Measurements from ENCODE around the gene MRPS7. TPM values are rescaled to one million over a fixed set of nuclear protein-coding genes. Genes with fewer than 3 reads are reported as not detected.
A peak's percentile ranks its signal among the peaks of the same experiment; 100 is the strongest.

Gene MRPS7
- total and polyA plus RNA-seq, 9 of the 15 experiments (the other 6 are each of a cell fraction or from before 2014, with no cell fraction given), result 107 to 244 (median 132) TPM

DNA sequence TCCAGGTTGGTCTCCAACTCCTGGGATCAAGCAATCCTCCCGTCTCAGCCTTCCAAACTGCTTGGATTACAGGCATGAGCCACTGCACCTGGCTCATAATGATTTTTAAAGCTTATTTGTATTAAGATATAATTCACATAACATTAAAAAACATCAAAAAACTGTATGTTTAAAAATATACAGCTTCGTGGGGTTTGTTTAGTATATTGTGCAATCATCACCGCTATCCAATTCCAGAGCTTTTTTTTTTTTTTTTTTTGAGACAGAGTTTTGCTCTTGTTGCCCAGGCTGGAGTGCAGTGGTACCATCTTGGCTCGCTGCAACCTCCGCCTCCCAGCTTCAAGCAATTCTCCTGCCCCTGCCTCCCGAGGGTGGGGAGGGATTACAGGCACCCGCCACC is 38.6 kb downstream of the MRPS7 start:
- FAIRE-seq (no peak), DNase-seq (ENCODE audit: extremely low read depth in 1 of 4, low spot score in 3 of 4) (no peak), ATAC-seq (no peak)
- Histone ChIP-seq H2AFZ (ENCODE audit: low read depth, low read length) (no peak overlapping the region), H3K4me1 (replicated peaks in 1 of 2; ENCODE audit: control insufficient read depth in 2 of 2, insufficient read depth in 2 of 2, low read length in 2 of 2) (peaks cover 6 to 8% of the 10 kb centered on the region in 2 experiments; a peak in 3 of 5 replicates), H3K9me1 (ENCODE audit: control insufficient read depth, insufficient read depth, low read length) (no peaks in the 10 kb centered on the region), H3K4me2 (ENCODE audit: insufficient read depth, low read length) (no peak overlapping the region), H3K79me2 (ENCODE audit: control insufficient read depth, insufficient read depth, low read length) (no peaks in the 10 kb centered on the region), H3K9ac (ENCODE audit: insufficient read depth in 1 of 2, low read depth in 2 of 2, low read length in 2 of 2) (no peak overlapping the region), H3K4me3 (no peak overlapping the region), H3K36me3 (ENCODE audit: control insufficient read depth, insufficient read depth, low read length) (no peaks in the 10 kb centered on the region), H3K9me3 (replicated peaks; ENCODE audit: control insufficient read depth, insufficient read depth, low read depth, low read length) (no peaks in the 10 kb centered on the region), H3K27ac (ENCODE audit: extremely low read depth, low read depth, low read length) (no peak overlapping the region), H3K27me3 (ENCODE audit: control insufficient read depth in 2 of 2, insufficient read depth in 2 of 2, low read length in 2 of 2) (no peaks in the 10 kb centered on the region), H4K20me1 (replicated peaks; ENCODE audit: control insufficient read depth, insufficient read depth, low read length) (no peaks in the 10 kb centered on the region)
- no TSS peak for BruUV-seq (replicated peaks)
- TF ChIP-seq MTA1 (IDR thresholded peaks at IDR 0.05; ENCODE audit: borderline replicate concordance), result no peak
- no peak for TF ChIP-seq CEBPG (CRISPR knock-in tag; IDR thresholded peaks at IDR 0.05)
- peak; percentile 32 to 85; a peak in 2 of 4 replicates for TF ChIP-seq CEBPG (tag; conservative IDR thresholded peaks at IDR 0.05 in 1 of 2, IDR thresholded peaks at IDR 0.05 in 1 of 2)
- TF ChIP-seq DMBX1 (CRISPR knock-in tag; IDR thresholded peaks at IDR 0.05; ENCODE audit: borderline replicate concordance), result no peak
- no peak for TF ChIP-seq HNRNPK (IDR thresholded peaks at IDR 0.05; ENCODE audit: low read depth, low read length, poor library complexity, severe bottlenecking)
- no peak for TF ChIP-seq NFRKB (IDR thresholded peaks at IDR 0.05; ENCODE audit: low read depth)
- TF ChIP-seq, protein P1, sequence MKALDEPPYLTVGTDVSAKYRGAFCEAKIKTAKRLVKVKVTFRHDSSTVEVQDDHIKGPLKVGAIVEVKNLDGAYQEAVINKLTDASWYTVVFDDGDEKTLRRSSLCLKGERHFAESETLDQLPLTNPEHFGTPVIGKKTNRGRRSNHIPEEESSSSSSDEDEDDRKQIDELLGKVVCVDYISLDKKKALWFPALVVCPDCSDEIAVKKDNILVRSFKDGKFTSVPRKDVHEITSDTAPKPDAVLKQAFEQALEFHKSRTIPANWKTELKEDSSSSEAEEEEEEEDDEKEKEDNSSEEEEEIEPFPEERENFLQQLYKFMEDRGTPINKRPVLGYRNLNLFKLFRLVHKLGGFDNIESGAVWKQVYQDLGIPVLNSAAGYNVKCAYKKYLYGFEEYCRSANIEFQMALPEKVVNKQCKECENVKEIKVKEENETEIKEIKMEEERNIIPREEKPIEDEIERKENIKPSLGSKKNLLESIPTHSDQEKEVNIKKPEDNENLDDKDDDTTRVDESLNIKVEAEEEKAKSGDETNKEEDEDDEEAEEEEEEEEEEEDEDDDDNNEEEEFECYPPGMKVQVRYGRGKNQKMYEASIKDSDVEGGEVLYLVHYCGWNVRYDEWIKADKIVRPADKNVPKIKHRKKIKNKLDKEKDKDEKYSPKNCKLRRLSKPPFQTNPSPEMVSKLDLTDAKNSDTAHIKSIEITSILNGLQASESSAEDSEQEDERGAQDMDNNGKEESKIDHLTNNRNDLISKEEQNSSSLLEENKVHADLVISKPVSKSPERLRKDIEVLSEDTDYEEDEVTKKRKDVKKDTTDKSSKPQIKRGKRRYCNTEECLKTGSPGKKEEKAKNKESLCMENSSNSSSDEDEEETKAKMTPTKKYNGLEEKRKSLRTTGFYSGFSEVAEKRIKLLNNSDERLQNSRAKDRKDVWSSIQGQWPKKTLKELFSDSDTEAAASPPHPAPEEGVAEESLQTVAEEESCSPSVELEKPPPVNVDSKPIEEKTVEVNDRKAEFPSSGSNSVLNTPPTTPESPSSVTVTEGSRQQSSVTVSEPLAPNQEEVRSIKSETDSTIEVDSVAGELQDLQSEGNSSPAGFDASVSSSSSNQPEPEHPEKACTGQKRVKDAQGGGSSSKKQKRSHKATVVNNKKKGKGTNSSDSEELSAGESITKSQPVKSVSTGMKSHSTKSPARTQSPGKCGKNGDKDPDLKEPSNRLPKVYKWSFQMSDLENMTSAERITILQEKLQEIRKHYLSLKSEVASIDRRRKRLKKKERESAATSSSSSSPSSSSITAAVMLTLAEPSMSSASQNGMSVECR (CRISPR knock-in tag; IDR thresholded peaks at IDR 0.05), result no peak
- no peak for TF ChIP-seq RUNX1 (IDR thresholded peaks at IDR 0.05; ENCODE audit: low read depth)
- TF ChIP-seq, protein P2, sequence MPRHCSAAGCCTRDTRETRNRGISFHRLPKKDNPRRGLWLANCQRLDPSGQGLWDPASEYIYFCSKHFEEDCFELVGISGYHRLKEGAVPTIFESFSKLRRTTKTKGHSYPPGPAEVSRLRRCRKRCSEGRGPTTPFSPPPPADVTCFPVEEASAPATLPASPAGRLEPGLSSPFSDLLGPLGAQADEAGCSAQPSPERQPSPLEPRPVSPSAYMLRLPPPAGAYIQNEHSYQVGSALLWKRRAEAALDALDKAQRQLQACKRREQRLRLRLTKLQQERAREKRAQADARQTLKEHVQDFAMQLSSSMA (CRISPR knock-in tag; IDR thresholded peaks at IDR 0.05), result no peak
- TF ChIP-seq CEBPB (tag; IDR thresholded peaks at IDR 0.05), result peak; percentile 81
- ChIA-PET CTCF (ENCODE audit: low intra/inter-chr PET ratio) (no interaction called here), POLR2A (interaction anchor here (0.6 to 2.0 kb wide), 3 partner anchors 9 to 68 kb away, joined by 3 to 8 read pairs (median 4); partner anchors contain the start of gene SLC25A19)
- 25% methylated on average over 3 of the region's 7 CpGs for WGBS (ENCODE audit: insufficient coverage, low coverage, missing lambda C conversion rate)
- in situ Hi-C loops (cut with MboI) (no loop called here), intact Hi-C loops (cut with micrococcal nuclease) (no loop called here)

Data from K562 (cell line).